Peyer's patch (tissue), 4 donors: ENCODE results near the gene MGAT2.

Source experiments
- CTCF ChIP-seq, 6 experiments: fragments of 450-650 bp in 4 of 6; fragments of 200-600 bp in 2 of 6; sonication (generic) in 1 of 6; IDR thresholded peaks; one replicate each; pipeline ENCODE4 v1.5.1; 2017 to 2019; ENCODE audit warnings: antibody characterized with exemption in 6 of 6, mild to moderate bottlenecking in 3 of 6, moderate library complexity in 1 of 6
- POLR2A ChIP-seq, 2 donors: fragments of 450-650 bp; IDR thresholded peaks; one replicate each; pipeline ENCODE4 v1.5.1; 2017; ENCODE audit warnings: antibody characterized with exemption in 2 of 2, mild to moderate bottlenecking in 2 of 2, moderate library complexity in 2 of 2

- TF ChIP-seq CTCF (IDR thresholded peaks at IDR 0.05) (peak; percentile 63 to 93 (median 80)), POLR2A (IDR thresholded peaks at IDR 0.05) (peak; percentile 80 to 84)
Measured at GRCh38 chr14:49633640-49634546, 13.3 kb downstream of the MGAT2 start.
